ENCODE results near the gene LAMA2. TPM values are rescaled to one million over a fixed set of nuclear protein-coding genes. Genes with fewer than 3 reads are reported as not detected.

Gene LAMA2
- total RNA-seq, 1 donor from 2014 or later, result 1.4 TPM

DNA sequence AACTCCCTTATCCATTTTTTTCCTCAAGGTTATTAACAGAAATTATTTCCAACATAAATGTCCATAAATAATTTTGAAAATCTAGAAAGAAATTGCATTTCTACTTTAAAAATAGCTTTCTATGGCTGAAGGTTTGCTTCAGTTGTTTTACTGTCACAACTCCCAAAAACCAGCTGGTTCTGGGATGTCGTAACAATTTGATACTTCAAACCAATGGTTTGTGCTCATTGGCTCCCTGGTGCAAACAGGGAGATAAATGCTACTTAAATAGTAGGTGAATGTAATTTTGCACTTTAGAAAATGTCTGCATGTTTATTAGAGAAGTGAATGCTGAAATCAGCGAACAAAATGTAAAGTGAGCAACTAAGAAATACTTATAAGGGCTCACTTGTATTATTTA lies 31.1 kb downstream of the LAMA2 start:
- intact Hi-C loops (cut with micrococcal nuclease), result no loop called here

DNA sequence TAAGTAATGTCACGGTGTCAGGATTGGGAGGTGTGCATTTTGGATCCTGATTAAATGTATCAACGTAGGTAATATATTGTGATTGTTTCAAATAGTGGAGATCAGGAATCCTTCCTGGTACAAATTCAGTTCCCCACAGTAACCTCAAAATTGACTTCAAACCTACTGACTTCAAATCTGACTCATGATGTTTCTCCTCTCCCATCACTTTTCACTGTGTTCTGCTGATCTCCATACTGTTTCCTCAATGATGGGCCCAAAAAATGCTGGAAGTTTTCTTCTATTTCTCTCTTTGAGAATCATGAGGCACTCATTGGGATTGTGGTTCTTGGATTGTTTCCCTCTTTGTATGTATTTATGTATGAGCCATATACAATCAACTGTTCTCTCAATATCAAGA lies 35.9 kb downstream of the LAMA2 start:
- intact Hi-C loops (cut with micrococcal nuclease), result no loop called here

DNA sequence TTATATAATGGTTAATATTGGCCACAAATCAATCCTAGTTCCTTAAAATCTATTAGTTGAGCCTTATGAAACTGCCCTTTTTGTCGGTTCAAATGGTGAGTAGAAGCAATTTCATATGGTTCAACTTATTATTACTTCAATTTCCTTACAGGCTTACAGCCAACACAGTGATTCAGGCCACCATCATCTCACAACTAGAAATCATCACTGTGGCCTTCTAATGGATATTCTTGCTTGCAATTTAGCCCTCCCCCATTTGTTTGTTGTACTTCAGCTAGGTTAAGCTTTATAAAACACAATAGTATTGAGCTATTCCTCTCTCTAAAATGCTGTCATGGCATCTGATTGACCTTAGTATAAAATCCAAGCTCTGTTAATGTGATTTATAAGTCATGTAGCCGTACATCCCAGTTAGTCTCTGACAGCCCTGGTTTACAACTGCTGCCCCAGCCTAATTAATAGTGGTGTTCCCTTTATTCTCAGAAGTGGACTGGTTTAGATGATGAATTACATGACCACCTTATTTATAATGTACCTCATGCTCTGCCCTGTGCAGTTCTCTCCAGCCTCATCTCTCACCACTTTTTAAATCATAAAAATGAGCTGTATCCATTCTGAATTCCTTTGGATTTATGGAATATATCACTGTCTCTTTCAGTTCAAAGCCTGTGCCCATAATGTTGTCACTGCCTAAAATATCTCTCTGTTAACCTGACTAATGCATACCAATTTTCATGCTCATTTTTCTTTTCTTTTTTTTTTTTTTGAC lies 36.7 kb downstream of the LAMA2 start:
- intact Hi-C loops (cut with micrococcal nuclease), result no loop called here

DNA sequence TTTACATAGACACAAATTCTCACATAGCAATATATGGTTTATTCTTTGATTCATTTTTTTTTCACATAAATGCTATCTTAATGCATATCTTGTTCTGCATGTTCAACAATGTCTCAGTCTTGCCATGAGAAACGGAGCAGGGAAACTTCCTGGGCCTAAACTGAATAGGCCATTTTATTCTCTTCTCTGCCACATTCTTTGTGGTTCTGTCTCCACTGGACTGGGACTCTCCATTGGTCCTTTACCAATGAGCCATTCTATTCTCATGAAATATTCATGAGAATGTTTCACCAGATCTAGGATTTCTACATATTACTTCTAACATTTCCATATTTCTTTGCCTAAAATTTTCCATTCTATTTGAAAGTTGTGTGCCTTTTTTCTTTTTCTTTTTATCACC lies 42.8 kb downstream of the LAMA2 start:
- intact Hi-C loops (cut with micrococcal nuclease), result no loop called here

DNA sequence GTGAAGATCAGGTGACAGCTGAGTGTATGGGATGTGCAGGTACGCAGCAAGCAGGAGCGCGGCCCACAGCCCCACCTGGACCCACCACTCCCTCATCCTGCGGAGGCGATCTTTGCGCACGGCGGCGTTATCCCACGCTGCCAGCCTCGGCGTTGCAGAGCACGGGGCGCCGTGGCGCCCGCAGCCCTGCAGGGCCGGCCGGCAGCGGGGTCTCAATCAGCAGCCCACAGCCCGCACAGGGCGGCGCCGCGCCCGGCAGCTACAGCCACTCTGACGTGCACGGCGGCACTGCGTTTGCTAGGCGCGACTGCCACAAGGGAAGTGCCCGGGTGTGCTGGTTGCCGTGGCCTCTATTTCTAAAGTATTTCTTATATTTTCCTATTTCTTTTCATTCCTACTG lies 46.9 kb downstream of the LAMA2 start:
- intact Hi-C loops (cut with micrococcal nuclease), result no loop called here

DNA sequence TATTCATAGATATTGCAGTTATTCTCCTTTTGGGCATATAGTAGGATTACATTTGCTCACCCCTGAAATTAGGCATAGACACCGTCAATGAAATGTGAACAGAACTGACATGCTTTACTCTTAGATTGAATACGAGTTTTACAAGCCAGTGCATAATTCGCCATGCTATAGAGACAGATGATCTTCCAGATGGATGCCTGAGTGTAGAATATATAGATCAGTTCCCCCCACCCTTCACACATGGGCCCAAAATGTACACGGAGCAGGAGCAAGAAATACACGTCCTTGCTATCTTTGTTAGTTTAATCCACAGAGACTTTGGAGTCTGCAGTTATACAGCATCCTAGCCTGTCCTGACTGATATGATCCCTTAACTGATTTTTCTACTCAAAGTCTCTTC lies 47.4 kb downstream of the LAMA2 start:
- intact Hi-C loops (cut with micrococcal nuclease), result no loop called here

DNA sequence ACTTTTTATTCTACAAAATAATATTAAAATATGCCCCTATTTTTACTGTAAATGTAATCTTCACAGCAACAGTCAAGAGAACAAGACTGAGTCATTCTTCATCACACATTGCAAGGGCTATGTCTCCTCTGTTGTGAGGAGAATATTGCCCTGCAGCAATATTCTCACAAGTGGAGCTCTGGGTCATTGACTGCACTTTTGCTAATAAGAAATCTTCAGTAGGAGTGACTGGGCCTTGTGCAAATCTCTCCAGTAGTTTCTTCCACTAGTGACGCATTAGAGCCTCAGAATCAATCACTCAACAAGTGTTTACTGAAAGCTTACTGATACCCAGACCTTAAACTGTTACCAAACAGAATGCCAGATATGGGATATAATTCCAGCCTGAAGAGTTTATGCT lies 49.1 kb downstream of the LAMA2 start:
- intact Hi-C loops (cut with micrococcal nuclease), result no loop called here

DNA sequence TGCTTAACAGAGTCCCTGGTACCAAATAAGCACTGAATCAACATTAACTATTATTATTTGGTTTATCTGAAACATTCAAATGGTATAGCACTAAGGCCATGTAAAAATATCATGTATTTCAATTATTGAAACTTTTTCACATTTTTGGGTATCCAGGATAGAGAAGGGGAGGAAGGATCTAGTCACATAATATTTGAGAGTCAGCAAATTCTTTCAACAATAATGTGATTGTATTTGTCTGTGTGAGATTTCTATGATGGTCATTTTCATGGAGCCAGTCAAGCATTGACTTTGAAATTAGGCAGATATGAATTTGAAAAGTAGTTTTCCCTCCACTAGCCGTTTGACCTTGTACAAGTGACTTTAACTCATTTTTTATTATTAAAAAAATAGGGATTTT lies 67.9 kb downstream of the LAMA2 start:
- intact Hi-C loops (cut with micrococcal nuclease), result no loop called here

DNA sequence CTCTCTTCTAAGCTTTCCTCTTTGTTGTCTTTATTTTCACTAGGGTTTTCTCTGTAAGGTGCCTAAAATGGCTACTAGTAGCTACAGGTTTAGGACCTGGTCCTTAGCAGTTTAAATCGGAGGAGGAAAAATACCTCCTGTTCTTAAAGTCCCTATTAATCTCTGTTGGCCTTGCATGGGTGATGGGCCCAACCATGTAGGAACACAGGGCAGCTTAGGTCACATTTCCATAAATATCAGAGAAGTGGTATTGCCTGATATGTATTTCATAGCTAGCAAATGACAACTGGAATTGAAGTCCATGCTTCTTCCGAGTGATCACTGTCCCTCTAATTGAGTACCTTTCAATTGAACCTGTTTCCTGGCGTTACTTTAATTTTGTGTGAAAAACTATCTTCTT lies 70.0 kb downstream of the LAMA2 start:
- intact Hi-C loops (cut with micrococcal nuclease), result no loop called here

DNA sequence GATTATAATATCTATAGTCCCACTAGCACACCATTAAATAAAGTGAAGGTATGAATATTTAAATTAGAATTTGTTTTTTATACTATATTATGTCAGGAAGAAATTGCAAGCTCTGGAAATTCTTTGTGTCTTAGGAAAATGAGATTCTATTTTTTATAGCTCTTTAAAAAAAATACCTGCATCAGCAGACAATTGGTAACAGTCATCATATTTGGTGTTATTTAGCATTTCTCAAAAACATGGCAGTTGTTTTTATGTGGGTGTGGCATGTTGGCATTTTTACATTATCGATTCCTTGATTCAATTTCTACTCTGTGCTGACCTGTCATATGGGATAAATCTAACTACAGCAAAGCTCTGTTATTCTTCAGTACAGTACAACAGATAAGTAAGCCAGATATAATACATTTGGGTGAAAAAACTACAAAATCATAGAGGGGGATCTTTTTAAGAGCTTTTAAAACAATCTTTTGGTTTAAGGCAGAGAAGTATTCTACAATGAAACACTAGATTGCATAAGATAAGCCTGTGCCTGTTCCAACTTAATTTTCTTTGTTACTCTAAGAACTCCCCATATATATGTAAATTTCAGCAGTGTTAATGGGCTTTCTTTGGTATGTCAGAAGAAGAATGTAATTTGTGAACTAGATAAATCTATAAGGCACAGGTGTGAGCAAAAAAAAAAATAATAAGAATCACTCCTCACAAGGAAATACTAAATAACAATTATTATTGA lies 71.5 kb downstream of the LAMA2 start:
- intact Hi-C loops (cut with micrococcal nuclease), result no loop called here

DNA sequence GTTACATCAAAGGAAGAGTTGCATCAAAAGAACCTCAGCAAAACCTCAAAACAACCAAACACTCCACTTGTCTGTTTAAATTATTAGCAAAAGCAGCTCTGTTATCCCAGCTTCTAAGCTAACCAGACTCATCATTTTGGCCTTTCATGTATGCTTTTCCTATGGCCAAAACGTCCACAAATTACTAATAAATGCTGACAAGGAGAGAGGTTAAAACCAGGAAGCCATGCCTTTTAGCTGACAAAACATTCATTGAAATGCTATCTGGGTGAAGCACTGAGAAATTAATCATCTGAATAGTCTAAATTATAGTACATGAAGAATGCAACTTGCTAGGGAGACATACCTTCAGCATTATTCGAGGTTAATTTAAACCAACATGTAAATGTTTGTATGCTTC lies 80.6 kb downstream of the LAMA2 start:
- intact Hi-C loops (cut with micrococcal nuclease), result no loop called here

DNA sequence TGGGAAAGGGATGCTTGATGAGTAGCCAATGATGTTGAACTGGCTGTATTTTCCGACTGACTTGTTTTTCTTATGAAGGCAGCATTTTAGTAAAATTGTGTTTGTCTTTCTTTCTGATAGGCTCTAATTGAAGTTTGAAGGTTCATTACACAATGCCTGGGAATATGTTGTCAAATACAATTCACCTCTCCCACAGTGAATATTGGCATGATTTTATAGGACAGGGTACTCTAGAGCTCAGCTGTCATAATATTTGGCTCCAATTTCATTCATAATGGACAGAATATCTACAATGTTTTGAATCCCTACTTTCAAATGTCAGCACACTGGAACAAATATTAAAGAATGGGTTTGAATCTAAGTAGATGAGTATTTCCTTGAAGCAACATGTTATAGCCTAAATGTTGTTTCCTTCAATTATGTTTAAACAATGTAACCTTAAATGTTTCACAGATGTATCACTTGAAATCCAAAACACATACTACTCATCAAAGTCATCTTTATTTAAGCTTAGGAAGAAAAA lies 81.4 kb downstream of the LAMA2 start:
- intact Hi-C loops (cut with micrococcal nuclease), result no loop called here

DNA sequence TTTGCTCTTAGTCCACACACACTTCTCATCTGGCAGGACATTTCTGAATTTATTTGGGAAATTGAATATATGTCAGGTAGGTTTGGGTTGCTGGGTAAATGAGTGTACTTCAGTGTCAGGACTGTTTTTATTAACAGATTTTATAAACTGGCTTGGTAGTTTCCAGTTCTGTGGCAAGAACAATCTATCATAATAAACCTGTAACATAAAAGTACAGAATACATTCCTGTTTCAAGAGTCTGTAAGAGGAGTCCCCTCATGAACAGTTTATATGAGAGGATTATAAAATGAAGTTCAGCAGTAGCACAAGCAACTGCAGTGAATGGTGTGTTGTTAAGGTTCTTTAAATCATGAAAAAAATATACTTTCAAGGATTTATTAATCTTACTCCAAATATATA lies 81.8 kb downstream of the LAMA2 start:
- intact Hi-C loops (cut with micrococcal nuclease), result no loop called here

DNA sequence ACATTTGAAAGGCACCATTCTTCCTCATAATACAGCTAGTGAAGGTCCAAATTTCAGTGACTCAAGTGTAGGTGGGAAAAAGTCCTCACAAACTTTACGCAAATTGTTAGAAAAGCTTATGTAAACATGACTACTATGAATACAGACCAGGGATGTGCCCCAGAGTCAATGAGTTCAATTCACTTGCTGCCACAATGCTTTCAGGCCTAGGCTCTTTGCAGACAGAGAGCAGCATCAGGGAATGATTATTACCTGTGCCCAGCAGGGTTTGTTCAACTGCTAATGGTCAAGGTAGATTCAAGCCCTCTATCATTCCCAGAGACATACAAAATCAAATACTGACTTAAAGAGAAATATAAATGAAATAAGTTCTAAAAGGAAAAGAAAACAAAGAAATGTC lies 84.0 kb downstream of the LAMA2 start:
- intact Hi-C loops (cut with micrococcal nuclease), result no loop called here

DNA sequence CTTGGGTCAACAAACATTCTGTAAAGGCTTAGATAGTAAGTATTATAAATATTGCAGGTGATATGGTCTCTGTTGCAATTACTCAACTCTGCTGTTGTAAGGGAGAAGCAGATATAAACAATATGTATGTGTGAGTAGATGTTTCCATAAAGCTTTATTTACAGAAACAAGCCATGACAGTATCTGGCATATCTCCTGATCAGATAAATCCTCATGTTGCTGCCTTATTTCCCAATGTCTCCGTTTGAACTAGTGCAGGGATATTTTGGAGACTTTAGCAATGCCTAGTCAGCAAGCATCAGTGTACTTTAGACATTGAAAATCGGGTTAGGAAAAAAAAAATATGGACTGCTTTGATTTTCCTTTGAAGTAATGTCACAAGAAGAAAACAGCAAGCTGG lies 96.1 kb downstream of the LAMA2 start:
- intact Hi-C loops (cut with micrococcal nuclease), result no loop called here

DNA sequence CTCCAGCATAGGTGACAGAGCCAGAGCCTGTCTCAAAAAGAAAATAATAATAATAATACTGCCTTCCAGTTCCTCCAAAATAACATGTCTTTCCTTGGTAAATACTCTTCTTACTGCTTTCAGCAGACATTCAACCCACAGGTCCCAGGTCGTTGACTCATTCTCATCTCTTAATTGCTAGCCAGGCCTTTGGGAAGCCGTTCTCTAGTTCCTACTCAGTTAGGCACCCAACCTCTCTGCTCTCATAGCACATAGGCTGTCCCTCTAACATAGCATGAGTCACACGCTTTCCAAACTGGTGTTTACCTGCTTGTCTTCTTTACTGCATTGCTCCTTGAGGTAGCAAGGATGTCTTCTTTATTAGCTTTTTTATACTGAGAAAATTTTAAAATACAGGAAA lies 98.8 kb downstream of the LAMA2 start:
- intact Hi-C loops (cut with micrococcal nuclease), result no loop called here

DNA sequence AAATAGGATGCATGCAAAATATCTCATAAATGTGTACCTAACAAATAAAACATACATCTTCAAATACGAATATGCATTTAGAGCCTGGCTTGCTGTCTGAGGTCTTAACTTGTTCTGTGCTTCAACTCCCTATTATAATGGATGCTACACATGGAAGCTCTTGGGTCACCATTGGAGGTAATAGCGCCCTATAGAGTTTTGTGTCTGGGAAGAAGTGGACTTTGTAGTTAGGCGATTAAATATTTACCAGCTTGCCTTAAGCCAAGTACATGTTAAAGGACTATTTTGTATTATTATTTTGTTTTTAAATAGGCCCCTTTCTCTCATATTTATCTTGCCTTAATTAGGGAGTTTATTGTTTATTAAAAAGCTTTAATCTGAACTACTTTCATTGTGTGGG lies 107.4 kb downstream of the LAMA2 start:
- intact Hi-C loops (cut with micrococcal nuclease), result no loop called here

DNA sequence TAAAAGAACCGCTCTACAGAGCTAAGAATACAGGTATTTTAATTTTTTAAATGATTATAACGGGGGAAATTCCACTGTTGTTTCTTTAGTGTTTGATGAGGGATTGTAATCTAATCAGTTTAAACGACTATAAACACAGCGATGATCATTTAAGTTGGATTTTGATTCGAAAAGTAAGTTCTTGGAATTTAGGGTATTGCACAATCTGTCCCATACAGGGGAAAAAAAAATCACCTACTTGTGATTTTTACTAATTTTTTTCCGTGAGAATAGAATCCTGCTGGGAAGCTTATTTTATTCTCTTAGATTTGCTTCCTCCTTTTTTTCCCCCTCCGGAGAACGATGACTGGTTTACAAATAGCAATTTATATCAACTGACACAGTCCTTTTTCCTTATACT lies 108.0 kb downstream of the LAMA2 start:
- intact Hi-C loops (cut with micrococcal nuclease), result no loop called here

DNA sequence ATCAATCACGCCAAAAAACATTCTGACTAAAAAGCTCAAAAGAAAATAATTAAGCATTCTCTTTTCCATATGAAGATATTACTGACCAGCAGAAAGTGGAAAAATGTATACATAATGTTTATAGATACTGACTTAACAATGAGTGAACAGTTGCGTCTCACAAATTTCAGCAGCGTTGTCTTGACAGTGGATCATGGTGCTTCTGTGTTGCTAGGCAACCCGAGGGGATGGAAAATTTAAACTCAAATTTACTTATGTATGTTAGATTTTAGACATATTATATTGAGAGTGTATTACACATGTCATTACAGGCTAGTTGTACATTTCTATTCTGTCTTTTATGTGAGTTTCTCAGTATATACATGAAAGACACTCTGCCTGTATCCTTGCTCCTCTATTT lies 110.2 kb downstream of the LAMA2 start:
- intact Hi-C loops (cut with micrococcal nuclease), result no loop called here

DNA sequence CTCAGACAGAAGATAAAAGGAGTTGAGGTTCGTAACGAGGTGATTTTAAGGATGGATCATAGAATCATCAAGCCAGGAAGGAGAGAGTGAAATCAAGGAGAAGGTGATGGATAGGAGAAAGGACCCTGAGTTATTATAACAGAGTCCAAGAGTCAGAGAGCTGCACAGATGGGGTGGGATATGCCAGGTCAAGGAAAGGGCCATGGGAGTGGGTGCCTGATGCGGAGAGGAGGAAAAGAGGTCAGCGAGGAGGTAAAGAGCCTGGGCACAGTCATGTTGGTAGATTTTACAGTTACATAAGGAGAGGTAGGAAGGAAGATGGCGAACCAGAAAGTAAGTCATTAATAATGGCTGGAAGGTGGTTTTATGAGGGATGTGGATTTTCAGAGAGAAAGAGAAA lies 114.9 kb downstream of the LAMA2 start:
- intact Hi-C loops (cut with micrococcal nuclease), result no loop called here

DNA sequence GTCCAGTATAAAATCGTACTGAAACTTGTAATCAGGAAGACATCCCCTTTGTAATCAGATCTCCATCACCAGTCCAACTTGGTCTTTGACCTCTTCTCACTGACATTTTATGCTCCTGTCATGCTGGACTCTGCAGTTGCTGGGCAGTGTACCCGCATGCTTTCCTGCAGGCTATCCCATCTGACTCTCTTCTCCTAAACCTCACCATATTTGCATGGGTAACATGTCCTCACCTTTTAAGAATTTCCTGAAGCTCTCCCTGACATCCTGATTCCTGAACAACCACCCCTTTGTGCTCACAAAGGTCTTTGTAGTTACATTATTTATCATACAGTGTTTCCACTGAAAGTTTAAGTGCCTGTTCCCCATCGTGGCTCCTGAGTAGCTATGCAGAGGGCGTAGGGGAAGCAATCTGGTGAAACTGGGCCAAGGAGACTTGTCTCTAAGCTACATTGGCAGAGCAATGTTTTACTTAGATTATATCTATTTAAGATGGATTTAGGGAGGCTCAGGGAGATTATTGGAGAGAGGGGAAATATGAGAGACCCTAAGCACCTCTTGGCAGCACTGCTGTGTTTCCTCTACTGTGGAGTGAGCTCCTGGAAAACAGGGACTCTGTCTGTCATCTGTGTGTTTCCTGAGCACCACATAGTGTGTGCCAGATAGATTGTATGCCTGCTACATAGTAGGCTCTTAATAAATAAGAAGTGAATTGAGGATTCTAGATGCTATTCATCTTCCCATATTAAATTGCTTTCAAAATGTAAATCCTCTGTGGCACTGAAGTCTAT lies 124.0 kb downstream of the LAMA2 start:
- intact Hi-C loops (cut with micrococcal nuclease), result no loop called here

All from T-helper 2 cell treated with Interferon-gamma antibody and Interleukin-4, amounts not matched to agents 100 ng/mL and 5 ng/mL, for 36 hours (primary cell).